ENCODE results near the gene ZFYVE28.
A peak's percentile ranks its signal among the peaks of the same experiment; 100 is the strongest.

ZFYVE28 gene

GRCh38 chr4:2302387-2303119, 115.9 kb downstream of the ZFYVE28 start:
- DNase-seq (no peak), ATAC-seq (replicated peaks) (no peak)
- Mint-ChIP-seq H3K27me3 (peaks cover 0 to 5% of the 10 kb centered on the region in 2 donors), H3K4me1 (peaks cover 0 to 5% of the 10 kb centered on the region in 2 donors), H3K27ac (no peak overlapping the region), H3K9me3 (peaks cover 0 to 6% of the 10 kb centered on the region in 2 donors), H3K4me3 (no peak overlapping the region), H3K36me3 (no peaks in the 10 kb centered on the region)

- H3K4me1 Mint-ChIP-seq, result peaks cover 0 to 9% of the 10 kb centered on the region in 2 donors
- peaks cover 0 to 4% of the 10 kb centered on the region in 2 donors for H3K9me3 Mint-ChIP-seq
- H3K36me3 Mint-ChIP-seq, result no peaks in the 10 kb centered on the region
- no peak overlapping the region for H3K27ac Mint-ChIP-seq
- DNase-seq (no peak), ATAC-seq (replicated peaks) (no peak)
- H3K27me3 Mint-ChIP-seq, result peaks cover 0 to 9% of the 10 kb centered on the region in 2 donors
- H3K4me3 Mint-ChIP-seq, result no peak overlapping the region
These were observed 116.6 kb downstream of the ZFYVE28 start for GRCh38 chr4:2301806-2302205.

- no peak overlapping the region for H3K27ac Mint-ChIP-seq
- H3K27me3 Mint-ChIP-seq, result peaks cover 0 to 9% of the 10 kb centered on the region in 2 donors
- ATAC-seq (replicated peaks), result no peak
- H3K4me3 Mint-ChIP-seq, result no peak overlapping the region
- peaks cover 0 to 9% of the 10 kb centered on the region in 2 donors for H3K4me1 Mint-ChIP-seq
- no peak for DNase-seq
- H3K36me3 Mint-ChIP-seq, result no peaks in the 10 kb centered on the region
- peaks cover 0 to 1% of the 10 kb centered on the region in 2 donors for H3K9me3 Mint-ChIP-seq
These were observed 117.2 kb downstream of the ZFYVE28 start for GRCh38 chr4:2301225-2301642.

GRCh38 chr4:2300431-2301224, 117.8 kb downstream of the ZFYVE28 start:
- no peak overlapping the region for H3K4me3 Mint-ChIP-seq
- H3K9me3 Mint-ChIP-seq, result peaks cover 0 to 1% of the 10 kb centered on the region in 2 donors
- DNase-seq (no peak), ATAC-seq (replicated peaks) (no peak)
- peaks cover 0 to 9% of the 10 kb centered on the region in 2 donors for H3K27me3 Mint-ChIP-seq
- no peaks in the 10 kb centered on the region for H3K36me3 Mint-ChIP-seq
- no peak overlapping the region for H3K27ac Mint-ChIP-seq
- H3K4me1 Mint-ChIP-seq, result peaks cover 0 to 9% of the 10 kb centered on the region in 2 donors

- peaks cover 0 to 9% of the 10 kb centered on the region in 2 donors for H3K4me1 Mint-ChIP-seq
- no peak overlapping the region for H3K27ac Mint-ChIP-seq
- H3K9me3 Mint-ChIP-seq, result peaks cover 0 to 1% of the 10 kb centered on the region in 2 donors
- DNase-seq (no peak), ATAC-seq (replicated peaks) (no peak)
- H3K4me3 Mint-ChIP-seq, result no peak overlapping the region
- H3K27me3 Mint-ChIP-seq, result peaks cover 0 to 9% of the 10 kb centered on the region in 2 donors
- H3K36me3 Mint-ChIP-seq, result no peaks in the 10 kb centered on the region
These were observed 118.7 kb downstream of the ZFYVE28 start for GRCh38 chr4:2299794-2300193.

GRCh38 chr4:2298532-2298991, 119.9 kb downstream of the ZFYVE28 start:
- H3K4me1 Mint-ChIP-seq, result peaks cover 0 to 9% of the 10 kb centered on the region in 2 donors
- no peak for DNase-seq
- H3K27me3 Mint-ChIP-seq, result peaks cover 0 to 9% of the 10 kb centered on the region in 2 donors
- no peak for ATAC-seq (replicated peaks)
- no peak overlapping the region for H3K4me3 Mint-ChIP-seq
- no peaks in the 10 kb centered on the region for H3K36me3 Mint-ChIP-seq
- peaks cover 0 to 1% of the 10 kb centered on the region in 2 donors for H3K9me3 Mint-ChIP-seq
- no peak overlapping the region for H3K27ac Mint-ChIP-seq

GRCh38 chr4:2297606-2298531, 120.6 kb downstream of the ZFYVE28 start:
- Mint-ChIP-seq H3K9me3 (peaks cover 0 to 1% of the 10 kb centered on the region in 2 donors), H3K27me3 (peaks cover under 1 to 9% of the 10 kb centered on the region in 2 donors), H3K4me3 (no peak overlapping the region), H3K36me3 (no peaks in the 10 kb centered on the region), H3K4me1 (peaks cover 0 to 9% of the 10 kb centered on the region in 2 donors), H3K27ac (peak overlapping the region; percentile 20)
- ATAC-seq (replicated peaks) (peak in 1 of 2 donors; percentile 50), DNase-seq (no peak)

- Mint-ChIP-seq H3K4me3 (no peak overlapping the region), H3K36me3 (no peaks in the 10 kb centered on the region), H3K4me1 (peaks cover 0 to 9% of the 10 kb centered on the region in 2 donors), H3K9me3 (no peaks in the 10 kb centered on the region), H3K27me3 (peaks cover 10 to 13% of the 10 kb centered on the region in 2 donors), H3K27ac (no peak overlapping the region)
- DNase-seq (no peak), ATAC-seq (replicated peaks) (no peak)
These were observed 121.5 kb downstream of the ZFYVE28 start for GRCh38 chr4:2296631-2297601.

GRCh38 chr4:2295900-2296442, 122.5 kb downstream of the ZFYVE28 start:
- no peak for DNase-seq
- H3K27me3 Mint-ChIP-seq, result peaks cover 11 to 14% of the 10 kb centered on the region in 2 donors
- H3K36me3 Mint-ChIP-seq, result no peaks in the 10 kb centered on the region
- peaks cover 7 to 13% of the 10 kb centered on the region in 2 donors for H3K4me1 Mint-ChIP-seq
- no peaks in the 10 kb centered on the region for H3K9me3 Mint-ChIP-seq
- no peak overlapping the region for H3K27ac Mint-ChIP-seq
- H3K4me3 Mint-ChIP-seq, result no peak overlapping the region
- no peak for ATAC-seq (replicated peaks)

GRCh38 chr4:2295500-2295899, 122.9 kb downstream of the ZFYVE28 start:
- Mint-ChIP-seq H3K4me3 (no peak overlapping the region), H3K27ac (peak overlapping the region; percentile 11), H3K9me3 (no peaks in the 10 kb centered on the region)

GRCh38 chr4:2292646-2293108, 125.8 kb downstream of the ZFYVE28 start:
- Mint-ChIP-seq H3K9me3 (no peaks in the 10 kb centered on the region), H3K4me3 (no peak overlapping the region), H3K36me3 (no peaks in the 10 kb centered on the region), H3K27me3 (peaks cover 11 to 13% of the 10 kb centered on the region in 2 donors), H3K27ac (no peak overlapping the region), H3K4me1 (peaks cover 20% of the 10 kb centered on the region in 2 donors)
- no peak for ATAC-seq (replicated peaks)
- no peak for DNase-seq

More at GRCh38 chr4:2295500-2295899, 122.9 kb downstream of the ZFYVE28 start:
- Mint-ChIP-seq H3K4me1 (peaks cover 12 to 17% of the 10 kb centered on the region in 2 donors), H3K27me3 (peaks cover 11 to 17% of the 10 kb centered on the region in 2 donors), H3K36me3 (no peaks in the 10 kb centered on the region)
- no peak for DNase-seq
- no peak for ATAC-seq (replicated peaks)

GRCh38 chr4:2291705-2292645, 126.5 kb downstream of the ZFYVE28 start:
- ATAC-seq (replicated peaks) (no peak), DNase-seq (no peak)
- Mint-ChIP-seq H3K27me3 (peaks cover 8 to 11% of the 10 kb centered on the region in 2 donors), H3K4me1 (peaks cover 15 to 20% of the 10 kb centered on the region in 2 donors), H3K4me3 (no peak overlapping the region), H3K9me3 (no peaks in the 10 kb centered on the region), H3K27ac (no peak overlapping the region), H3K36me3 (no peaks in the 10 kb centered on the region)
